ENCODE measurements around the gene DMRT2.

Gene DMRT2

DNA sequence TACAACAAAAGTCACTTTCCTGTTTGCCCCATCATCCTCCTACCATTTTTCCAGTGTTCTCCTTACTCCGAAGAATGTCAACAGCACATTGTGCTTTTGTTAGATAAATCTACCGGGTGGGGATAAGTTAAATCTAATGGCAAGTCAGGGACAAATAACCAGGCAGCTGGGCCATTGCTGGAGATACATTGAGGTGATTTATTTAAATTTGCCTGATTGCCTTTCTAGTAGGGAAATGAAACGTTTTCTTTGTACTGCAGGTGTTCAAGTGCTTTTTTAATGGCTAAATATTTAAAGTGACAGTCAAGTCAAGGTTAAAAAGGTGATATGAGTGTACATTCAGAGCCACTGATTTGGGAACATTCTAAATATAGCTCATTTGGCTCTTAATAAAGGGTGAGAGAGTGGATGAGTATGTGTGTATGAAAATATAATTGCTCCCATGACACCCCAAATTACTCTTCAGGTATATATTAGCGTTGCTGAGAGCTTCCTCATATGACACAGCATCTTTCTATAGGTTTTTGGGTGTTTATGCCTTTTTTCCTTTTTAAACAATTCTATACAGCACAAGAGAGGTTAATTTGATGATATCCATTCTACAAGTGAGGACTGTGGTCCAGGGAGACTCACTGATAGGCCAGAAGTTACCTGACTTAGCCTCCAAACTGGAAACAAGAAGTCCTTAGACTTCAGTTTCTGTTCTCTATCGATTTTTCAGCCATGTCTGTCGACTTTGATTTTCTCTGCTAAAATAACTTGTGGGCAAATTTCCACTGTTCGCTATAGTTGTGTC lies 51.9 kb downstream of the DMRT2 start:
- Histone ChIP-seq H3K36me3 (ENCODE audit: control insufficient read depth, insufficient read depth, low read length) (no peaks in the 10 kb centered on the region), H3K4me3 (replicated peaks; ENCODE audit: low read depth, low read length) (no peak overlapping the region), H3K27me3 (replicated peaks; ENCODE audit: control insufficient read depth, insufficient read depth, low read length) (no peaks in the 10 kb centered on the region)
- DNase-seq (ENCODE audit: extremely low read depth, insufficient read length), result no peak
- no peak for TF ChIP-seq CTCF (IDR thresholded peaks at IDR 0.05; ENCODE audit: insufficient read depth, low read length, poor library complexity, severe bottlenecking)

GRCh38 chr9:1102642-1102970 lies 52.4 kb downstream of the DMRT2 start:
- H3K27me3 ChIP-seq (replicated peaks; ENCODE audit: control insufficient read depth, insufficient read depth, low read length), result no peaks in the 10 kb centered on the region
- no peak for DNase-seq (ENCODE audit: extremely low read depth, insufficient read length)
- H3K4me3 ChIP-seq (replicated peaks; ENCODE audit: low read depth, low read length), result no peak overlapping the region
- H3K36me3 ChIP-seq (ENCODE audit: control insufficient read depth, insufficient read depth, low read length), result no peaks in the 10 kb centered on the region
- TF ChIP-seq CTCF (IDR thresholded peaks at IDR 0.05; ENCODE audit: insufficient read depth, low read length, poor library complexity, severe bottlenecking), result no peak
